Daoy (cell line): ENCODE results near the gene MYO19. TPM values are rescaled to one million over a fixed set of nuclear protein-coding genes. Genes with fewer than 3 reads are reported as not detected.

Source experiments
- DNase-seq: peaks from one replicate; pipeline ENCODE4 v3.0.0-alpha.2; 2015; ENCODE audit warnings: low read depth
- total RNA-seq: library from RNA; depleted of rRNA; stranded (reverse); fragments of >200 nt; shearing (Covaris generic); gene quantifications from 2 replicates; pipeline ENCODE4 v1.2.3, GENCODE V29; 2014; rRNA removed

Gene MYO19, protein sequence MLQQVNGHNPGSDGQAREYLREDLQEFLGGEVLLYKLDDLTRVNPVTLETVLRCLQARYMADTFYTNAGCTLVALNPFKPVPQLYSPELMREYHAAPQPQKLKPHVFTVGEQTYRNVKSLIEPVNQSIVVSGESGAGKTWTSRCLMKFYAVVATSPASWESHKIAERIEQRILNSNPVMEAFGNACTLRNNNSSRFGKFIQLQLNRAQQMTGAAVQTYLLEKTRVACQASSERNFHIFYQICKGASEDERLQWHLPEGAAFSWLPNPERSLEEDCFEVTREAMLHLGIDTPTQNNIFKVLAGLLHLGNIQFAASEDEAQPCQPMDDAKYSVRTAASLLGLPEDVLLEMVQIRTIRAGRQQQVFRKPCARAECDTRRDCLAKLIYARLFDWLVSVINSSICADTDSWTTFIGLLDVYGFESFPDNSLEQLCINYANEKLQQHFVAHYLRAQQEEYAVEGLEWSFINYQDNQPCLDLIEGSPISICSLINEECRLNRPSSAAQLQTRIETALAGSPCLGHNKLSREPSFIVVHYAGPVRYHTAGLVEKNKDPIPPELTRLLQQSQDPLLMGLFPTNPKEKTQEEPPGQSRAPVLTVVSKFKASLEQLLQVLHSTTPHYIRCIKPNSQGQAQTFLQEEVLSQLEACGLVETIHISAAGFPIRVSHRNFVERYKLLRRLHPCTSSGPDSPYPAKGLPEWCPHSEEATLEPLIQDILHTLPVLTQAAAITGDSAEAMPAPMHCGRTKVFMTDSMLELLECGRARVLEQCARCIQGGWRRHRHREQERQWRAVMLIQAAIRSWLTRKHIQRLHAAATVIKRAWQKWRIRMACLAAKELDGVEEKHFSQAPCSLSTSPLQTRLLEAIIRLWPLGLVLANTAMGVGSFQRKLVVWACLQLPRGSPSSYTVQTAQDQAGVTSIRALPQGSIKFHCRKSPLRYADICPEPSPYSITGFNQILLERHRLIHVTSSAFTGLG
- 50.5 and 52.6 TPM in 2 replicates for total RNA-seq

DNA sequence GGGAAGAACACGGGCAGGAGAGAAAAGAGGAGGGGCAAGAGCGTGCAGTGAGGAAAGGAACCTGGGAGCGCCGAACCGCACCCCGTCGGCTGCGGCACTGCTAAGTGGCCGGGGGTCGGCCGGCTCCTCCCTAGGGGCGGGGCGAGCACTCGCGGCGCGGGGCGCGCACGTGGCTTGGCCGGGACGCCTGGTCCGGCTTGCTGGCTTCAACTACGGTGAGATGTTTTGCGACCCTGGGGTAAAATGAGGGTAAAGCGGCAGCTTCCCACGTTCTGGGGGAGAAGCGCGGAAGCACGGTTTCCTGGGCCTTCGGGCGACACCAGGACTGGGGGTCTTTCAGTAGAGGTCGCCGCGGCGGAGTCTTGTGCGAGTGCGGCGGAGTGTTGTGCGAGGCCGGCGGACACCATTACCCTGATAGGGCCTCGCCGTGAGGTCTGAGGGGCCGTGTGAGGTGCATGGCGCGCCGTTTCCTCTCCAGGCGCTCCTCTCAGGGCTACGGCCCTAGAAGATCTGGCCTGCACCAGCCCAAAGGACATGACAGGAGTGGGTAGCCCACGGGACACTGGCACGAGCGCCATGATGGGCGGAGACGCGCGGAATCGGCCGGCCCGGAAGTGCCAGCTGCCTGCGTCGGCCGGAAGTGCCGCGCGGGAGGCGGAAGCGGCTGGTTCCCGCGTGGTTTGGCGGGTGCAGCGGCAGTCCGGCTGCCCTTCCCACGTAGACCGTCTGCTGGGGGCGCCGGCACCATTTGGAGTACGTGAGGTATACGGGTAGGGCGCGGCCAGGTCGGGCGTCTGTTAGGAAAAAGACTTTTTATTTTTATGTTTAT, at the start of gene MYO19, which contains the start of gene PIGW:
TSS of gene MYO19 (minus strand) at position 29 of the 829 bp plus-strand sequence. CDS start 2,330 bp downstream, outside the sequence.
TSS of gene PIGW (plus strand) at position 148 of the 829 bp plus-strand sequence. CDS start 2,115 bp downstream, outside the sequence.
- DNase-seq = peak; percentile 92

- no peak for DNase-seq
These were observed 49.1 kb upstream of the MYO19 start for GRCh38 chr17:36583787-36584186.

DNA sequence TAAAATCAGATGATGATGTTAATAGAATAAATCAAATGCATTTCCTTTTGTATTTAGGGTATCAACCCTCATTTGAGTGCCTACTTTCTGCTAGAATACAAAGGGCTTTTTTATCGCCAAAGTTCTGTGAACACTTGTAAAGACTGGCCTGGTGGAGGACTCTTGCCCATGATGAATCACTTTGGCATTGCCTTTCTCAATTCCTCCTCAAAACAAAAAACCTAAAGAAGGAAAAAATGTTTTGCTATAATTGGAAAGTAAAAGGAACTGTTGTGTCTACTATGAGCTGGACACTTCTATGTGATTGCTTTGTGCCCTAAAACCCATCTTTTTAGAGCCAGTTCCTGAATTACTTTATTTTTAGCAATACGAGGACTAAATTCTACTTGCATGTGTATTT, 44.0 kb upstream of the MYO19 start:
- no peak for DNase-seq

DNA sequence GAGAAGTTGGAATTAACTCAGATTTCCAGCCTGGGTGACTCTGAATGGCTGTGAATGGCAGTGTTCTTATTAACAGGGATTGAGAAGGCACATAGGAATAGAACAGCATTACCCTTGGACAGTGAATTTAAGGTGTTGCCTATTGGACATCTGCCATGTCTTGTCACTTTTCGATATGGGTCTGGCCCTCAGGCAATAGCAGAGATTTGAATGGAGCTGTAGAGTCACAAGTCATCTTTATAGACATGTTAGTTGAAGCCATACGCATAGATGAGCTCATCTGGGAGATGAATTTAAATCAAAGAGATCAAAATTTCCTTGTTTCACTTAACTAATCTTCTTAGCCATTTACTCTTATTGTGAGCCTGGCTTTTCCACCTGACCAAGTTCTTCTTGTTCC, 42.1 kb upstream of the MYO19 start:
- DNase-seq = no peak

- no peak for DNase-seq
These were observed 40.4 kb upstream of the MYO19 start for GRCh38 chr17:36575028-36575427.

- DNase-seq = no peak
These were observed 31.4 kb upstream of the MYO19 start for GRCh38 chr17:36566081-36566480.

- no peak for DNase-seq
These were observed 18.8 kb upstream of the MYO19 start for GRCh38 chr17:36553459-36553858.

- DNase-seq = no peak
These were observed 16.1 kb upstream of the MYO19 start for GRCh38 chr17:36550491-36551417.

DNA sequence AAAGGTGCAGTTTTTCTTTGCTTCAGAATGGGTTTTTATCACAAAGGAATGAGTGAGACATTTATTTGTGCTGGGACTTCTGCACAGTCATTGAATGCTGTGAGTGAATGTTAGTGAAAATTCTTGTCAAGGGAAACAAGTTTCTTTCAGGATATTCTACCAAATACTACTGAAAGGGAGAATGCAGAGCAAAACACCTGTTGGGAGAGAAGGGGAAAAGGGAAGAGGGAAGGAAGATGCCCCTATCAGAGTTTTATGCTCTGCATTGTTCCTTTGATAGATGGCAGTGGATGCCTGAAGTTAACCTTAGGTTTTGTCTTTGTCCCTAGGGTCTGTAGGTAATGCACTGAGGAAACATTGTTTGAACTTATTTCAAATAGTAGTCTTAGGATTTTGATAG, 13.1 kb upstream of the MYO19 start:
- no peak for DNase-seq

DNA sequence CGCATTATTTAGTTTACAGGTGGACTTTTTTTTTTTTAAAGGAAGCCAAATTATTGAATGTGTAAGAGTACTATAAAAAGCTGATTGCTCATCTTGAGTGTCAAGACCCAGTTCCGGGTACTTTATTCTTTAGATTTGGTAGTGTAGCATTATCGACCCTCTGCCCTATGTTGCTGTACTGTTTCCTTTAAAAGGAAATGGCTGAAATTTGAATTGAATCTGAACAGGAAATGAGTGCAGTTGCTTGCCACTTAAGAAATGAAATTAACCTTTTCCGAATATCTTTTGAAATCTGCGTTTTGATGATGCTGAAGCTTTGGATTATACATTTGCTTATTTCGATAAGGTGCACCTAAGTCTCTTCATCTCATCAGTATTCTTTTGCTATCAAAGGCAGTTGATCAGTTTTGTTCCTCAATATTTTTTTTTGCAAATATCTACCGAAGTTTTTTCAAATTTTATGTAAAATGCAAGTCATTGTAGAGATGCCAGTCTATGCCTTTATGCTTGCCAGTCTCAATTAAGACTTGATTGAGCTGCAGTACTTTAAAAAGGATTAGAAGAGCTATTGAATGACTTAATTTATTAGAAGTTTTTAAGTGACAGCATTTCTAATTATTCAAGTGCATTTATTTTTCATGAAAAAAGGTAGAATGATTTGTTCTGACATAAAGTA, 11.9 kb upstream of the MYO19 start:
- DNase-seq = no peak

DNA sequence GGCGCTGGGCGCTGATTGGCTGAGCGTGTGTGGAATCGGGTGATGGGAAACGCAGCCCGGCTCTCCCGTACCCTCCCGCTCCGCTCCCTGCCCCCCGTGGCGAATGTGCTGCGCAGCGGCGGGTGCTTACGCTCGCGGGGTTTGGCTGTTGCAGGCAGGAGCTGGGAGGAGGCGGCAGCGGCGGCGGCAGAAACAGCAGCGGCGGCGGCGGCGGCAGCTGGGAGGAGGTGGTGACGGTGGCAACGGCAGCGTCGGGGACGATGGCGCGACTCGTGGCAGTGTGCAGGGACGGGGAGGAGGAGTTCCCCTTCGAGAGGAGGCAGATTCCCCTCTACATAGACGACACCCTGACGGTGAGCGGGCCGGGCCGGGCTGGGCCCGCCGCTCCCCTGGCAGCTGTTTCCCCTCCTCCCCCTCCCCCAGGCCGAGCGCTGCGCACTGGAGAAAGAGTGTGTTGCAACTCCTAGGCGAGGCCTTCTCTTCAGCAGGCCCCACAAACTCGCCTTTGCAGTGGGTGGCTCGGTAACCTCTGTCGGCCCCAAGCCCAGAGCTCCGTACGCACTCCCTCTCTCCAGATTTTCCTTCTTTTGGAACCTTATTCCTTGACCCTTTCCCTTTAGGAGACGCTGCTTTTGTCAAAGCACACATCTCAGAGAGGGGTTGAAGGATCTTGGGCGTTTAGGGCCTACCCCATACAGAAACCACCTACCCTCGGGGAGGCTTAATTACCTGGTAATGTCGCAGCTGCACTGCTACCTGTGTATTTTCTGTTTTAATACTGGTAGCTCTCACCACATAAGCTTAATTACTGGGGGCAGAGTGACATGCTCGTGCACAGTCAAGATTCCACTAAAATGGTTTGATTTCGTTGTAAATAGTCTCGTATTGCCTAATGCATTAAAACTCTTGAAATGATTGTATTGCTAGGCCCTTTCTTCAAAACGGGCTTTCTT, 11.1 kb upstream of the MYO19 start:
- DNase-seq = peak; percentile 97

- no peak for DNase-seq
These were observed 10.4 kb upstream of the MYO19 start for GRCh38 chr17:36545077-36545464.

DNA sequence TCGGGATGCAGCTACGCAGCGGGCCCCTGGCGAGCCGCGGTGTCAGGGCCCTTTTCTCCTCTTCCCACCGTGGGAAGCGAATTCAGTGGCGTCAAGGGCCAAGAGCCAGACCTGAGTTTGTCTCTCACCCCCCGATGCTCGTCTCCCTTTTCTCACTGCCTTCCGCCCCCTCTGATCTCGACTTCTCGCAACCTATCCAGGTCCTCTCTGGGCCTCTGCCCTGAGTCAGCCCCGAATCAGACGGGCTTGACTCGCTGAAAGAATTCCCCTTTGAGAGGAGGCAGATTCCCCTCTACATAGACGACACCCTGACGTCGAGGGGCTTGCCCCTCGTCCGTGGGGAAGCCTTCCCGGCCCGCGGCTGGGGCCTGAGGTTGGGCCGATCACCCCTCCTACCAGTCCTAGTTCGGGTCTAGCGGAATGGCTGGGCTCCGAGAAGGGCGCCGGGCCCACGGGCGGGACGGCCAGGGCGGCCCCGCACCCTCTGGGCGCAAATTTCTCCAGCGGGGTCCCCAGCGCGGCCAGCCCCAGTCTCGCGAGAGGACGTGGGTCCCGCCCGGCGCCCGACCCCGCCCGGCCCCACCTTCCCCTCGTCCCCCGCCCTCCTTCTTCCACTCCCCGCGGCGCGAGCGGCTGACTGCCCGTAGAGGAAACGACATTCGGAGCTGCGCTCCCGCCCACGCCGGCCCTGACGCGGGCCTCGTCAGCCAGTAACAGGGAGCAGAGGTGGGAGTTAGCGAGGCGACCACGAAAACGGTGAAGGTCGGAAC, 9.8 kb upstream of the MYO19 start, which contains the start of gene GGNBP2:
TSS of gene GGNBP2 (plus strand) at position 613 of the 770 bp plus-strand sequence. CDS start 806 bp downstream, outside the sequence.
- DNase-seq = peak; percentile 95

DNA sequence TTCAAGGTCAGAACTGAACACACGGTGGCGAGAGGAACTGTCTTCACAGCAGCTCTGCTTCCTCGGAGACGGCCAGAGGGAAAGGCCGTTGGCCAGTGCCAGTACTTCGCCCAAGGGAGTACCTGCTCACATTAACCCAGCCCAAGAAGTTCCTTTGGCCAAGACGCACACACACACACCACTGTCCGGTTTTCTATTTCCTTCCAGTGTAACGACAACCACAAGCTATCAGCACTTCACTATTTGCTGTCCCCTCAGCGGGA, 9.3 kb upstream of the MYO19 start:
- DNase-seq = peak; percentile 26

DNA sequence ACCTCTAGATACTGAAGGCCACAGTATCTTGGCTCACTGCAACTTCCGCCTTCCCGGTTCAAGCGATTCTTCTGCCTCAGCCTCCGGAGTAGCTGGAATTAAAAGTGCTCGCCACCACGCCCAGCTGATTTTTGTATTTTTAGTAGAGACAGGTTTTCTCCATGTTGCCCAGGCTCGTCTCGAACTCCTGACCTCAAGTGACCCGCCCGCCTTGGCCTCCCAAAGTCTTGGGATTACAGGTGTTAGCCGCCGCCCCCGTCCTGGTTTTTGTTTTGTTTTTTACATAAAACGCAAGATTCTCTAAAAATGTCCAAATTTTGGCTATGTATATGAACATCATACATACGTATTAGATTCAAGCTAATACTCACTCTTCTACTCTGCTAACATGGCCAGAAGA, 8.1 kb upstream of the MYO19 start:
- no peak for DNase-seq

DNA sequence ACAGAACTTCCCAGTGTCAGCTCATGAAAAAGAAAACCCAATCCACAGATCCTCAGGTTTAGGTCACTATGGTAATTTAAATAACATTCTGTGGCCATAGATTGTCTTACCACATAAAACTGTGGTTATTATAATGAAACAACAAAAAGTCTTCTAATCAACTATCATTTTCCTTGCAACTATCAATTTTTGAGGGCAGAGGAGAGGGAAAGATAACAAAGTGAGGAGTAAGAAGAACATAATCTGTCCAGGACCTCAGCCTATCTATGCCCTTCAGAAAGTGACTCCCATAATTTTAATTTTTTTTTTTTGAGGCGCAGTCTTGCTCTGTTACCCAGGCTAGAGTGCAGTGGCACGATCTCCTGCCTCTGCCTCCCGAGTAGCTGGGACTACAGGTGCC, 6.0 kb upstream of the MYO19 start:
- no peak for DNase-seq

- DNase-seq = no peak
These were observed 1.0 kb upstream of the MYO19 start for GRCh38 chr17:36535669-36536081.
